AG04449 (cell line): Measurements from ENCODE around the gene WRAP73.
"Not testable (repeated sequence)": the region's sequence is repeated elsewhere in the genome, so short reads cannot be mapped to it uniquely, and the experiment has no call there.

Experiments used
- CTCF ChIA-PET: fragments of 350-600 bp; formaldehyde crosslinking; extraction: SDS; loops from one replicate; lab custom pipeline; 2021; ENCODE audit warnings: antibody characterized with exemption; lab: Yijun Ruan, JAX
- POLR2A ChIA-PET: fragments of 400-600, 350-600 bp; formaldehyde crosslinking; extraction: SDS; loops from one replicate; lab custom pipeline; 2020; ENCODE audit warnings: antibody characterized with exemption, inconsistent platforms; lab: Yijun Ruan, JAX
- DNase-seq: peaks from one replicate; pipeline ENCODE4 v3.0.0-alpha.2; 2010; ENCODE audit warnings: low read depth, low spot score
- H3K4me3 ChIP-seq: 2 replicates; pipeline ENCODE4 v1.5.1; 2011; ENCODE audit warnings: low read depth, mild to moderate bottlenecking, control low read depth, low read length
- CTCF ChIP-seq: IDR thresholded peaks from one replicate; pipeline ENCODE4 v1.5.1; 2011; ENCODE audit warnings: mild to moderate bottlenecking, moderate library complexity, low read length, control low read depth, inconsistent platforms; ENCODE audit not compliant: insufficient read depth; ENCODE audit errors: missing control alignments

WRAP73 gene

GRCh38 chr1:3590951-3591865 lies 58.7 kb downstream of the WRAP73 start:
- POLR2A ChIA-PET = no interaction called here
- no peak overlapping the region for H3K4me3 ChIP-seq
- CTCF ChIA-PET = interaction anchor here (0.7 to 1.9 kb wide), 5 partner anchors 23 to 100 kb away, joined by 3 to 5 read pairs (median 3); no protein-coding TSS in a partner anchor
- TF ChIP-seq CTCF = no peak
- no peak for DNase-seq

GRCh38 chr1:3590139-3590763 lies 59.7 kb downstream of the WRAP73 start:
- TF ChIP-seq CTCF = no peak
- H3K4me3 ChIP-seq = no peak overlapping the region
- ChIA-PET POLR2A (no interaction called here), CTCF (interaction anchor here (1.9 kb wide), 1 partner anchor 31 kb away, joined by 5 read pairs; no protein-coding TSS in a partner anchor)
- no peak for DNase-seq

- ChIA-PET POLR2A (no interaction called here), CTCF (interaction anchor here (0.7 to 3.9 kb wide), 2 partner anchors 32 to 135 kb away, joined by 3 to 27 read pairs; no protein-coding TSS in a partner anchor)
- DNase-seq = no peak
- no peak for TF ChIP-seq CTCF
- no peak overlapping the region for H3K4me3 ChIP-seq
Measured at GRCh38 chr1:3588395-3588794, 61.5 kb downstream of the WRAP73 start.

- CTCF ChIA-PET = interaction anchor here (0.7 to 3.9 kb wide), 7 partner anchors 9 to 33 kb away, joined by 3 to 27 read pairs (median 4); no protein-coding TSS in a partner anchor
- no peak overlapping the region for H3K4me3 ChIP-seq
- no peak for DNase-seq
- TF ChIP-seq CTCF = no peak
- POLR2A ChIA-PET = no interaction called here
Measured at GRCh38 chr1:3586986-3587759, 62.7 kb downstream of the WRAP73 start.

- ChIA-PET CTCF (interaction anchor here (0.7 to 3.9 kb wide), 3 partner anchors 22 to 34 kb away, joined by 3 to 27 read pairs (median 5); no protein-coding TSS in a partner anchor), POLR2A (no interaction called here)
- no peak for TF ChIP-seq CTCF
- no peak for DNase-seq
- no peak overlapping the region for H3K4me3 ChIP-seq
Measured at GRCh38 chr1:3585940-3586568, 63.8 kb downstream of the WRAP73 start.

- DNase-seq, POLR2A ChIA-PET, H3K4me3 ChIP-seq: not testable (repeated sequence)
- CTCF ChIA-PET = interaction anchor here (1.6 to 1.7 kb wide), 2 partner anchors 23 to 34 kb away, joined by 5 to 10 read pairs; no protein-coding TSS in a partner anchor
Measured at GRCh38 chr1:3585353-3585868, 64.5 kb downstream of the WRAP73 start.
